AG08395 (cell line): Measurements from ENCODE around the gene SMC1A.
"Not testable (repeated sequence)": the region's sequence is repeated elsewhere in the genome, so short reads cannot be mapped to it uniquely, and the experiment has no call there.

Source experiments
- DNase-seq: peaks from one replicate; pipeline ENCODE4 v3.0.0; 2012; ENCODE audit warnings: mixed read lengths, low spot score

SMC1A gene

GRCh38 chrX:53421772-53422085, 725 bp downstream of the SMC1A start:
- no peak for DNase-seq

- no peak for DNase-seq
These were observed 1.3 kb downstream of the SMC1A start for GRCh38 chrX:53421125-53421524.

- not testable (repeated sequence) for DNase-seq
These were observed 2.1 kb downstream of the SMC1A start for GRCh38 chrX:53420351-53420750.

DNA sequence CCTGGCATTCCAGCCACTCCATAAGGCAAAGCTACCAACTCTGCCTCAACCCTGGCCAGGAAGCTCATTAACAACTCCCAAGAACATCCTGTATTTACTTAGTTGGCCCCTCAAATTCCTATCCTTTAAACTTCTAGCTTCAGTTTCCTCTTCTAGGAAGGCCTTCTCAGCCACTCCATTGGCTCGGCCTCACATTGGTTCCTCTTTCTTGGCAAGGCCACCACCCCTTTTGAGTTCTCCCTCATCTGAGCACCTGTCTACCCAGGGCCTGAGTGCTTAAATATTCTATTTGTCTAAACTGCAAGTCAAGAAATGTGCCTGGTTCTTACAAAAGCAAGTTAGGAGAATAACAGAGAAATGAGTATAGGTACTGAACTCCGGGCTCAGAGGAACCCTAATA, 10.0 kb downstream of the SMC1A start:
- no peak for DNase-seq

DNA sequence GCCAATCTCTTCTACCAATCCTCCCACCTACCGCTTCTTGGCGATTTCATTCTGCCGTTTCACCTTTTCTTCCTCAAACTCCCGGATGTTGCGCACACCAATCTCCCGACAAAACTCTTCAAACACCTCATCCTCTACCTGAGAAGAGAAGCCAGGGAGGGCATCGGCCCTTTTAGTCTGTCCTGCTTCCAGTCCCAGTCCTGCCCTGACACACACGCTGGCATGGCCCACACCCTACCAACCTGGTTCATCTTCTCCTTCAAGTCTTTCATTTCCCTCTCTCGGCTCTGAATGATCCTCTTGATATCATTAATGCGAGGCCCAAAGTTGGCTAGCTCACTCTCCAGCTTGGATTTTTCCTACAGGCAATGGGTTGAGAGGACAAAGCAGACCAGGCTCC, 18.9 kb downstream of the SMC1A start:
- DNase-seq = no peak

- DNase-seq = no peak
These were observed 24.2 kb downstream of the SMC1A start for GRCh38 chrX:53398216-53398615.

DNA sequence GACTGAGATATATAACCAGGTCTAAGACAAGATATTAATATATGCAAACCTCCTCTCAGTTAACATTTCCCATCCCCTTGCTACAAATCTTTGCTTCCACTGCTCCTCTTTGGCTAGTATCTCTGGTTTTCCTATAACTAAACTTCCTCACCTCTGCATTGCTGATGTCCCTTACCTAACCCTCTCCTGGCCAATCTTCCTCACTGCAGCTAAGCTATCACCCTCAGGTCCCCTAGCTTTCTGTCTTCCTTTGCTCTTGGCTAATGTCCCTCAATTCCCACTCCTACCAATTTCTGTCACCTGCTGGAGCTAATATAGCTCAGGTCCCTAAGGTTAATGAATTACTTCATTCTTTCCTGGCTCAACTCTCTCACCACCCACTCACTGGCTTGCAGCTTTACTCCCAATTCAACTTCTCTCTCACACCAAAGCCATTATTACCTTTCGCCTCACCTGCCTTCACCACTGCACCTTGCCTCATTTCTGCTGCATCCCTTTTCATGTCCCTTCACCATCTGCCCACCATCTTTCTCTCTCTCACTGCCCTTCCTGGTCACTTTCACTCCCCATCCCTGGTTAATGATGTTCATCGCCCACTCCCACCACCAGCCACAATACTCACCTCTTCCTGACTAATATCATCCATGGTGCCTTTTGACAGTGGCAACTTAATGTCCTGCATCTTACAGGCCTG, 26.7 kb downstream of the SMC1A start:
- no peak for DNase-seq

DNA sequence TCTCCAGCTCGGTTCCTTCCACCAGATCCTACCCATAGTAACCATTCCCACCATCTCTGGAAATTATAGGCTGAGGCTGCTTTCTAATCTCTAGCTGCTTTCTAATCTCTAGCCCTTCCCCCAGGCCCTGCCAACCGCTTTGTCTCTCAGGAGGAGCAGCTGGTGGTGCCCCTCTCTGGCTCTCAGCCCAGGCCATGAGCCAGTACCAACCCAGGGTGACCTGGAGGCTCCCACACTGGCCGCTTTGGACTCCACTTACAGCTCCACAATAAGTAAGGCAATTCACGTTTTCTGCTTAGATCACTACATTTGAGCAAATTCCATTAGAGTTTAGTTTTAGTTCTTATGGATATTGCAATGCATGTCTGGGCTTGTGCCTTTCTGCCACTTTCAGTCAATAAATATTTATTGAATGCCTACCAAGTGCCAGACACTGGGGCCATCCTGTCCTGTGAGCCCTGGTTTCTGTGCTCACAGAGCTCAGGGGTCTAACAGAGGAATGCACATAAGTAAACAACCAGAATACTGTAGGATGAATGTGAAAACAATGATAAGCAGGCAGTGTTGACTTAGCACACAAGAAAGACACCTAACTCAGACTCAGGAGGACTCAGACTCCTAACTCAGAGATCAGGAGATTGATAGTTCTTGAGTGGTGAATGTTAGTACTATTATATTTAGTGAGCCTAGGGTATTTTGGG, 38.9 kb downstream of the SMC1A start:
- DNase-seq = no peak

- DNase-seq = no peak
These were observed 42.7 kb downstream of the SMC1A start for GRCh38 chrX:53379747-53380146.

DNA sequence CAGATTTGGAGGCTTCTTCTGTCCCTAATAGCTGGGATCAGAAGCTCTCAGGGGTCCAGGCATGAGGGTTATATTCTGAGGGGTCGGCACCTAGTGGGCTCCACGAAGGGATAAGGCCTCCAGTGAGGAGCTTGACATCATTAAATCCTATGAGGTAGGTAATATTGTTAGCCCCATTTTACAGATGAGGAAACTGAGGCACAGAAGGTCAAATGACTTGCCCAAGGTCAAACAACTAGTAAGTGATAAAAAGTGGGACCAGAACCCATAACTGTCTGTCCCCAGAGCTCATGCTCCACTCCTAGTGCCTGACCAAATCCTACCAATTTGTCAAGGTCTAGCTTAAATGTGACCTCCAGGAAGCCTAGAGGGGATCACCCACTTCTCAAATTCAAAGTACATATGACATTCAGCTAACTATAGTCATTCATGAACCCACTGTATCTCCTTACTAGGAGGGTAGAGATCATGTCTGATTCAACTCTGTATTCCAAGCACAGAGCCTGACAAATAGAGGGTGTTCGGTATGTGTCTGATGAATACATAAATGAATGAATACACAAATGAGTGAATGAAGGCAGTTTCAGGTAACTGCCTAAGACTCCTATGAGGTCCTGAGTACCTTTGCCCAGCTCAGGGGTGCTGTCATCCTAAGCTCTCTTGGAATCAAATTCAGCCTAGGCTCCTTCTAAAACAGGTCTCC, 43.3 kb downstream of the SMC1A start:
- DNase-seq = no peak

- DNase-seq = no peak
These were observed 45.0 kb downstream of the SMC1A start for GRCh38 chrX:53377464-53377863.

- DNase-seq = no peak
These were observed 45.6 kb downstream of the SMC1A start for GRCh38 chrX:53376888-53377287.

DNA sequence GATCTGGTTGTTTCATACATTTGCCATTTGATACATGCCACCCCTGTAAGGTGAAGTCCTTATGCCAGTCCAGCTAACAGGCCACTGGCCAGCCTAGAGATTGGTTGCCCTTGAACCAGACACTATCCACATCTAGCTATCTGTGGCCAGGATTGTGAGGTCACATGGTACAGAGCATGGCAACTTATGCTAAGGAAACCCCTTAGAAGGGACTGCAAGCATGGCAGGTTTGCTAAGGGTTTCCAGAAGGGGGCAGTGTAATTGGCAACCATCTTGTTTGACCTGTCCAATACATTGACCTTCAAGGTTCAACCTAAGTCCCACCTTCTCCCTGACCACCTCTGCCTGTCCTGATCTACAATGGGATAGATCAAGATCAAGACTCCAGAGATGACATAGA, 47.5 kb downstream of the SMC1A start:
- DNase-seq = no peak

DNA sequence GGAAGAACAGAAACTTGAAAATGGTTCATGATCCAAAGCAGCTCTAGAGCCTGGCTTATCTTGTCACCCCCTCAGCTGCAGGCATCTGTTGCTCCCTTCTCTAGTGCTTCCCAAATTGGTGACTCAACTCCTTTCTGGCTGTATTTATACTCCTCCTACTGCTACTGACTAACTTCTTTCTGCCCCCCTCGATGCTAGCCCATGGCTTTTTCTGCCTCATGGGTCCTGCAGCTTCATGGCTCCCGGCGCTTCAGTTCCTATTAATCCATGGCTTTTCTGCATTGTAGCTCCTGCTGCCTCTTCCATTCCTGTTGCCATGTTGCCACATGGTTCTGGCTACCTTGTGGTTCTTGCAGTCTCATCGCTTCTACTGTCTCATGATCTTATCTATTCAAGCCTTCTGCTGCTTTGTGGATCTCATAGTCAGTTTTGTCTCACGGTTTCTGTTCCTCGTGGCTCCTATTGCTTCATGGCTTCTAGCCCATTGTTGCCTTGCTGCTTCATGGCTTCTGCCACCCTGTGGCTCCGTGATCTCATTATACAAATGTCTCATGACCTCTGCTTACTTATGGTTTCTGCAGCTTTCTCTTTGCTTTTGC, 48.1 kb downstream of the SMC1A start:
- peak; percentile 48 for DNase-seq

GRCh38 chrX:53373307-53373706, 49.1 kb downstream of the SMC1A start:
- no peak for DNase-seq

- not testable (repeated sequence) for DNase-seq
These were observed 56.0 kb downstream of the SMC1A start for GRCh38 chrX:53366454-53366853.

GRCh38 chrX:53362449-53362848, 60.0 kb downstream of the SMC1A start:
- DNase-seq = no peak

GRCh38 chrX:53357799-53358530, 64.5 kb downstream of the SMC1A start:
- peak; percentile 14 for DNase-seq

DNA sequence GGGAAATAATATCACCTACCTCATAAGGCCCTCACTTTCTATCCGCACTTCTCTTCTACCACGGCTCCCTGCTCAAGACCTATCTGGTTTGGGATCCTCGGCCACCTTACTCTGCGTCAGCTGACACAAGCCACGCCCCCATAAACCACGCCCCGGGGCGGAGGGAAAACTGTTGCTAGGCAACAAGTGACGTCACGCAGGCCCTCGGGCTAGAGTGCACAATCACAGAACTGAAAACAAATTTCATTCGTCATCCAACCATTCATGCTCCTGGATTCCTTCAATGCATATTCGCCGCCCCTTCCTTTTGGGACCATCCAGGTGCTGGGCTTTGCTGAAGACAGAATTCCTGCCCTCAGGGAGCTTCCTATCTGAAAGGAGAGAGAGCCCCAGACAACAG, 66.3 kb downstream of the SMC1A start:
- peak; percentile 14 for DNase-seq

GRCh38 chrX:53354669-53355068, 67.8 kb downstream of the SMC1A start:
- no peak for DNase-seq

GRCh38 chrX:53347948-53348347, 74.5 kb downstream of the SMC1A start:
- DNase-seq = no peak
